Astrocyte of the cerebellum (primary cell): ENCODE measurements around the gene FLII.

Experiments
- DNase-seq: peaks from one replicate; pipeline ENCODE4 v3.0.0-alpha.2; 2011; ENCODE audit warnings: low read depth
- H3K4me3 ChIP-seq: 2 replicates; pipeline ENCODE4 v1.5.1; 2011; ENCODE audit warnings: mild to moderate bottlenecking, low read depth, low read length, moderate library complexity
- in situ Hi-C: cut with HindIII; loops from 2 replicates; pipeline ENCODE4 v1.10.0; 2017; ENCODE audit warnings: low sequenced_read_pairs
- TF ChIP-seq, protein P1 (sequence below): IDR thresholded peaks from 2 replicates; pipeline ENCODE4 v1.5.1; 2012; ENCODE audit warnings: low read length, low read depth, moderate library complexity, mild to moderate bottlenecking; ENCODE audit errors: missing control alignments

FLII gene

DNA sequence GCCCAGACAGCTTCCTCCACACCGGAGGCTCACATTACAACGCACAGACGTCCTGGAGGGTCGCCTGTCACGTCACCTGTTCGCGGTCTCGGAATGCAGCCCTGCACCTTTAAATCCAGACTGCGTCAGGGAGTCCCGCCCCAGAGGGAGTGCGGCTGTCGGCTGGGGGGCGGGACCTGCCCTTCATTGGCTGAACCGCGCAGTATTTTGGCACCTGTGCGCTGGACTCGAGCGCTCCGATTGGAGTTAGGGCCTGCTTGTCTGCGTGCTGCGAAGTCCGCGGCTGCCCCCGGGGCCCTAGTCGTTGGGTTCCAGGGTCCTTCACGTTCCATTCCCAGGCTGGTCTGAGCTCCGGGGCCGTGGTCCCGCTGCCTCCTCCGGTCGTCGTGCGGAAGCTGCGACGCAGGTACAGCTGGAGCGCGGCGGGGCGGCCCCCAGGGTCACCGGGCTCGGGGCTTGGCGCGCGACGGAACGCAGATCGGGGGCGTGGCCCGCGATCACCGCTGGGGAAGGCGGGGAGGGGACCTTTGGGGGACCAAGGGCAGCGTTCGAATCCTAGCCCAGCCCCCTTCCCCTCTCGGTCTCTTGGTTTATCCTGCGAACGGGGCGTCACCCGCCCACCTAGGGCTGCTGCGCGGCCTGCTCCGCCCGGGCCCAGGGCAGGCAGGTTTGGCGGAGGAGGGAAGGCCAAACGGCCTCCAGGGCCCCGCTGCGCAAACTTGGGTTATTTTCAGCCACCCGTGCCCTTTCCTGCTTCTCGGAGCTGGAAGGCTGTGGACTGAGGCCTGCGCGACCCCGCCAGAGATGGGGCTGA, 2.0 kb upstream of the FLII start, which contains the start of gene MIEF2:
Gene MIEF2 (plus strand): TSS at position 331 of the 814 bp plus-strand sequence. CDS start 2,059 bp downstream, outside the sequence.
- TF ChIP-seq, protein P1, sequence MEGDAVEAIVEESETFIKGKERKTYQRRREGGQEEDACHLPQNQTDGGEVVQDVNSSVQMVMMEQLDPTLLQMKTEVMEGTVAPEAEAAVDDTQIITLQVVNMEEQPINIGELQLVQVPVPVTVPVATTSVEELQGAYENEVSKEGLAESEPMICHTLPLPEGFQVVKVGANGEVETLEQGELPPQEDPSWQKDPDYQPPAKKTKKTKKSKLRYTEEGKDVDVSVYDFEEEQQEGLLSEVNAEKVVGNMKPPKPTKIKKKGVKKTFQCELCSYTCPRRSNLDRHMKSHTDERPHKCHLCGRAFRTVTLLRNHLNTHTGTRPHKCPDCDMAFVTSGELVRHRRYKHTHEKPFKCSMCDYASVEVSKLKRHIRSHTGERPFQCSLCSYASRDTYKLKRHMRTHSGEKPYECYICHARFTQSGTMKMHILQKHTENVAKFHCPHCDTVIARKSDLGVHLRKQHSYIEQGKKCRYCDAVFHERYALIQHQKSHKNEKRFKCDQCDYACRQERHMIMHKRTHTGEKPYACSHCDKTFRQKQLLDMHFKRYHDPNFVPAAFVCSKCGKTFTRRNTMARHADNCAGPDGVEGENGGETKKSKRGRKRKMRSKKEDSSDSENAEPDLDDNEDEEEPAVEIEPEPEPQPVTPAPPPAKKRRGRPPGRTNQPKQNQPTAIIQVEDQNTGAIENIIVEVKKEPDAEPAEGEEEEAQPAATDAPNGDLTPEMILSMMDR = no peak
- in situ Hi-C loops = no loop called here
- peak; percentile 82 for DNase-seq
- peak within 1 kb of the TSS; percentile 74 for H3K4me3 ChIP-seq

DNA sequence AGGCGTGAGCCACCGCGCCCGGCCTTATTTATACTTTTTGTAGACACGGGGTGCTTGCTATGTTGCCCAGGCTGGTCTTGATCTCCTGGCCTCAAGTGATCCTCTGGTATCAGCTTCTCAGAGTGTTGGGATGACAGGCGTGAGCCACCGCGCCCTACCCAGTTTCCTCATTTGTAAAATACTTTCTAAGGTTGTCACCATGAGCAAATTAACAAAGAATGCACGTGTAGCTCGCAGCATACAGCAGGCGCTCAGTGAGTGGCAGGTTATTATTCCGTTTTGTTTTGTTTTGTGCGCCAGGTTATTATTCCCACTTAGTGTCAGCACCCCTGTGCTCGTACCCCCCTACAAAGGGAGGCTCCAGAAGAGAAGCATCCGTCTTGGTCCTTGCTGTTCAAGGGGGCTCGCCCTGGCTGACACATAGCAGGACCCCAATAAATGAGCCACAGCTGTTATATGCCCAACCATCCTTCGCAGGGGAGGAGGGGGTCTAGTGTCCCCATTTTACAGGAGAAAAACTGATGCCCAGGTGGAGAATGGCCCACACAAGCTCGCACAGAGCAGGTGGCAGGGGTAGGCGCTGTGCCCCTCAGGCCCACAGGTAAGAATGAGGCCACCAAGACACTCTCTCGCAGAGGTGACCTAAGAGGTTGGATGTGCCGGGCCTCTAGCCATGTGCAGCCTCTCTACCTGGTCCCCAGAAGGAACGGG, 1.2 kb upstream of the FLII start:
- H3K4me3 ChIP-seq = peak overlapping the region; percentile 74
- TF ChIP-seq, protein P1 = no peak
- in situ Hi-C loops = no loop called here
- no peak for DNase-seq

DNA sequence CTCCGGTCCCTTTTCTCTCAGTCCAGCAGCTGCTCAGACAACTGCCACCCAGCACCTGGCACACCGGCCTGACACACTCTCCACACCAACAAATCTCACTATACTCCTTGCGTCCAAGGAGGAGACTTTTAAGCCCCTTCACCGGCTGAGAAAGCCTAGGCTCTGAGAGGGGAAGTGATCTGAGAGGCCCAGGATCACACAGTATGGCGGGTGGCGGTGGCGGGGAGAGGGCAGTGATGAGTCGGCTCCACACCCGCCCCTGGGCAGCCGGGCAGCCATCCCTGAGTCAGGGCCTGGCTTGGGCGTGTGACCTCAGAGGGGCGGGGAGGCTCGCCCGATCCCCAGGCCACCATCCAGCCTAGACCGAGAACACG, 569 bp downstream of the FLII start:
- no peak for DNase-seq
- in situ Hi-C loops = no loop called here
- H3K4me3 ChIP-seq = peak overlapping the region; percentile 93
- TF ChIP-seq, protein P1 = no peak

DNA sequence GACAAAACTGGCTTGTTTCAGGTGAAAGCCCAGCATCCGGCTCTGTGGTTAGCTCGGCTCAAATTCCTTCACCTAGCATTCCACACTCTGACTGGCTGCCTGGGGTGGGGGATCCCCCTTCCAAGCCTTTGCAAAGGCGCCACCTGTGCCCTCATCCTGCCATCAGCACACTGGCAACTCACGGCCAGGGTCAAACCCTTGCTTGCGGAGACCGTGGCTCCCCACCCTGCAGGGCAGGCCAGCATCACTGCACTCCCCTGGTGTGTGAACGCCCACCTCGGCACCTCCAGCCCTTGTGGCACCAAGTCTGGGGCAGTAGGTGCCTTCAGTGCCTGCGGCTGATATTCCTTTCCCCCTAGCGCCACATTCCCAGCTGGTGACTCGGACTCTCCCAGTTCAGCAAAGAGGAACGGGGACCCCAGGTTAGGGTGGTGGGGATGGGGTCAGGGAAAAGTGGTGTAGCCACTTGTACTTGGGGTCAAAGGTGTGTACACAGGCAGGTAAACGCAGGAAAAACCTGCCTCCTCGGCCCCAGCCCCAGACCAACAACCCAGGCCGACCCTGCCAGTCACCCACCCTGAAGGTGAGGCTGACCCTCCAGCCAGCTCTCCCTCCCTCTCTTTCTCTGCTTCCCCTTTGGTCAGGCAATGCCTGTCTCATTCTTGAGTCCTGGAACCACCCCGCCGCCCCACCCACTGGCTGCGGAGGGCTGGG, 1.1 kb downstream of the FLII start:
- DNase-seq = no peak
- TF ChIP-seq, protein P1 = no peak
- in situ Hi-C loops = no loop called here
- H3K4me3 ChIP-seq = peak overlapping the region; percentile 93

DNA sequence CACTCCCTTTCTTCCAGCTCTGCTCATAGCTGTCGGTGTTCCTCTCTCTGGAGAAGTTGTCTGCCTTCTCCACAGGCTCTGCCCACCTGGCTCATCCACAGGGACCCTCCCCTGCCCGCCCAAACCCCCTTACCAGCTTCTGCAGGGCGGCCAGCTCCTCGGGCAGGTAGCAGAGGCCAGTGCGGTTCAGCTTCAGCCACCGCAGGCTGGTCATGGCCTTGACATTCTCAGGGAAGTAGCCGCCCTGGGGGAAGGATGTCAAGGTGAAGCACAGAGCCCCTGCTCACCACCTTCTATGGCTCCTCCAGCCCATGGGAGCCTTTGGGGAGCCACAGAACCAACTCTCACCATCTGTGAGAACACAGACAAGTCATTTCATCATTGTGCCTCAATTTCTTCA, 1.8 kb downstream of the FLII start:
- no peak for DNase-seq
- TF ChIP-seq, protein P1 = no peak
- peak overlapping the region; percentile 93 for H3K4me3 ChIP-seq
- in situ Hi-C loops = no loop called here

DNA sequence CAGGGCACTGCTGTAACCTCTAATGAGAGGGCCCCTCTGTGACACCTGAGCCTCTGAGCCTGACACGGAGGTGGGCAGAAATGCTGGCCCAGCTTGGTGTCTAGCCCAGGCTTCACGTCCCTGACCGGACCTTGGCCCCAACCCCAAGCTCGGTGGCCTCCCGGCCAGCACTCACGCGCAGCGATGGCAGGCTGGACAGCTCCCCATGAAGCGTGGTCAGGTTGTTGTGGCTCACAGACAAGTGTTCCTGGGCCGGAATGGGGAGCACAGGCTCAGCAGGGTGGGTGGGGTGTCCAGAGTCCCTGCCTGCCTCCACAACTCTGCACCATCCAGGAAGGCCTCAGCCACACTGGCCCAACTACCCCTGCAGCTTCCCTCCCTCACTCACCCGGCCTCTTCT, 2.2 kb downstream of the FLII start:
- in situ Hi-C loops = no loop called here
- TF ChIP-seq, protein P1 = no peak
- H3K4me3 ChIP-seq = no peak overlapping the region
- no peak for DNase-seq
